ENCODE data around the gene ITGB6. TPM values are rescaled to one million over a fixed set of nuclear protein-coding genes. Genes with fewer than 3 reads are reported as not detected.

The ITGB6 gene
- total and polyA plus RNA-seq, 4 donors: 0.06 to 1.4 (median 0.25) TPM

GRCh38 chr2:160145471-160145870, 54.6 kb downstream of the ITGB6 start:
- WGBS (ENCODE audit: insufficient coverage): 83% methylated on average over 1 of the region's 2 CpGs
- Histone ChIP-seq H3K4me1 (ENCODE audit: control insufficient read depth, insufficient read depth, low read length) (no peaks in the 10 kb centered on the region), H3K9me3 (ENCODE audit: control insufficient read depth, insufficient read depth, low read length) (no peaks in the 10 kb centered on the region), H3K4me3 (ENCODE audit: low read depth, low read length) (no peak overlapping the region), H3K27ac (ENCODE audit: low read depth, low read length) (no peak overlapping the region), H3K36me3 (ENCODE audit: control insufficient read depth, insufficient read depth, low read length) (no peaks in the 10 kb centered on the region), H3K27me3 (ENCODE audit: control insufficient read depth, insufficient read depth, low read length) (no peaks in the 10 kb centered on the region)
- no peak for DNase-seq (ENCODE audit: low read depth in 4 of 6, low spot score in 6 of 6)

GRCh38 chr2:160144280-160144990, 55.6 kb downstream of the ITGB6 start:
- H3K36me3 ChIP-seq (ENCODE audit: control insufficient read depth, insufficient read depth, low read length): no peaks in the 10 kb centered on the region
- 74% methylated on average over 4 of the region's 9 CpGs for WGBS (ENCODE audit: insufficient coverage)
- no peak overlapping the region for H3K4me3 ChIP-seq (ENCODE audit: low read depth, low read length)
- H3K27me3 ChIP-seq (ENCODE audit: control insufficient read depth, insufficient read depth, low read length): no peaks in the 10 kb centered on the region
- no peak overlapping the region for H3K27ac ChIP-seq (ENCODE audit: low read depth, low read length)
- H3K9me3 ChIP-seq (ENCODE audit: control insufficient read depth, insufficient read depth, low read length): no peaks in the 10 kb centered on the region
- DNase-seq (ENCODE audit: low read depth in 4 of 6, low spot score in 6 of 6): no peak
- no peaks in the 10 kb centered on the region for H3K4me1 ChIP-seq (ENCODE audit: control insufficient read depth, insufficient read depth, low read length)

GRCh38 chr2:160142472-160142871, 57.6 kb downstream of the ITGB6 start:
- 86% methylated on average over 4 of the region's 6 CpGs for WGBS (ENCODE audit: insufficient coverage)
- H3K9me3 ChIP-seq (ENCODE audit: control insufficient read depth, insufficient read depth, low read length): no peaks in the 10 kb centered on the region
- no peak overlapping the region for H3K27ac ChIP-seq (ENCODE audit: low read depth, low read length)
- H3K36me3 ChIP-seq (ENCODE audit: control insufficient read depth, insufficient read depth, low read length): no peaks in the 10 kb centered on the region
- DNase-seq (ENCODE audit: low read depth in 4 of 6, low spot score in 6 of 6): no peak
- H3K4me3 ChIP-seq (ENCODE audit: low read depth, low read length): no peak overlapping the region
- H3K27me3 ChIP-seq (ENCODE audit: control insufficient read depth, insufficient read depth, low read length): no peaks in the 10 kb centered on the region
- peaks cover under 1% of the 10 kb centered on the region for H3K4me1 ChIP-seq (ENCODE audit: control insufficient read depth, insufficient read depth, low read length)

- DNase-seq (ENCODE audit: low read depth in 4 of 6, low spot score in 6 of 6): no peak
- H3K36me3 ChIP-seq (ENCODE audit: control insufficient read depth, insufficient read depth, low read length): no peaks in the 10 kb centered on the region
- WGBS (ENCODE audit: insufficient coverage): 92% methylated on average over 3 of the region's 3 CpGs
Observed at GRCh38 chr2:160141912-160142311, 58.2 kb downstream of the ITGB6 start.

GRCh38 chr2:160141419-160141818, 58.7 kb downstream of the ITGB6 start:
- Histone ChIP-seq H3K4me3 (ENCODE audit: low read depth, low read length) (no peak overlapping the region), H3K4me1 (ENCODE audit: control insufficient read depth, insufficient read depth, low read length) (peaks cover 4% of the 10 kb centered on the region), H3K27ac (ENCODE audit: low read depth, low read length) (no peak overlapping the region), H3K9me3 (ENCODE audit: control insufficient read depth, insufficient read depth, low read length) (no peaks in the 10 kb centered on the region), H3K27me3 (ENCODE audit: control insufficient read depth, insufficient read depth, low read length) (no peaks in the 10 kb centered on the region), H3K36me3 (ENCODE audit: control insufficient read depth, insufficient read depth, low read length) (no peaks in the 10 kb centered on the region)
- no CpG with 5 or more reads among the region's 4 CpGs for WGBS (ENCODE audit: insufficient coverage)
- no peak for DNase-seq (ENCODE audit: low read depth in 4 of 6, low spot score in 6 of 6)

More at GRCh38 chr2:160141912-160142311, 58.2 kb downstream of the ITGB6 start:
- no peak overlapping the region for H3K27ac ChIP-seq (ENCODE audit: low read depth, low read length)
- H3K9me3 ChIP-seq (ENCODE audit: control insufficient read depth, insufficient read depth, low read length): no peaks in the 10 kb centered on the region
- H3K4me3 ChIP-seq (ENCODE audit: low read depth, low read length): no peak overlapping the region
- peaks cover 4% of the 10 kb centered on the region for H3K4me1 ChIP-seq (ENCODE audit: control insufficient read depth, insufficient read depth, low read length)
- no peaks in the 10 kb centered on the region for H3K27me3 ChIP-seq (ENCODE audit: control insufficient read depth, insufficient read depth, low read length)

GRCh38 chr2:160140471-160140870, 59.6 kb downstream of the ITGB6 start:
- Histone ChIP-seq H3K4me1 (ENCODE audit: control insufficient read depth, insufficient read depth, low read length) (peaks cover 4% of the 10 kb centered on the region), H3K36me3 (ENCODE audit: control insufficient read depth, insufficient read depth, low read length) (no peaks in the 10 kb centered on the region), H3K27ac (ENCODE audit: low read depth, low read length) (no peak overlapping the region), H3K4me3 (ENCODE audit: low read depth, low read length) (no peak overlapping the region), H3K9me3 (ENCODE audit: control insufficient read depth, insufficient read depth, low read length) (no peaks in the 10 kb centered on the region), H3K27me3 (ENCODE audit: control insufficient read depth, insufficient read depth, low read length) (no peaks in the 10 kb centered on the region)
- WGBS (ENCODE audit: insufficient coverage): no CpG with 5 or more reads among the region's 4 CpGs
- no peak for DNase-seq (ENCODE audit: low read depth in 4 of 6, low spot score in 6 of 6)

GRCh38 chr2:160139991-160140390, 60.1 kb downstream of the ITGB6 start:
- H3K27me3 ChIP-seq (ENCODE audit: control insufficient read depth, insufficient read depth, low read length): no peaks in the 10 kb centered on the region
- peaks cover 4% of the 10 kb centered on the region for H3K4me1 ChIP-seq (ENCODE audit: control insufficient read depth, insufficient read depth, low read length)
- WGBS (ENCODE audit: insufficient coverage): 100% methylated on average over 1 of the region's 1 CpG
- H3K9me3 ChIP-seq (ENCODE audit: control insufficient read depth, insufficient read depth, low read length): no peaks in the 10 kb centered on the region
- H3K36me3 ChIP-seq (ENCODE audit: control insufficient read depth, insufficient read depth, low read length): no peaks in the 10 kb centered on the region
- H3K4me3 ChIP-seq (ENCODE audit: low read depth, low read length): no peak overlapping the region
- DNase-seq (ENCODE audit: low read depth in 4 of 6, low spot score in 6 of 6): no peak
- no peak overlapping the region for H3K27ac ChIP-seq (ENCODE audit: low read depth, low read length)

GRCh38 chr2:160139350-160139749, 60.7 kb downstream of the ITGB6 start:
- no peaks in the 10 kb centered on the region for H3K9me3 ChIP-seq (ENCODE audit: control insufficient read depth, insufficient read depth, low read length)
- H3K4me3 ChIP-seq (ENCODE audit: low read depth, low read length): no peak overlapping the region
- H3K27me3 ChIP-seq (ENCODE audit: control insufficient read depth, insufficient read depth, low read length): no peaks in the 10 kb centered on the region
- H3K4me1 ChIP-seq (ENCODE audit: control insufficient read depth, insufficient read depth, low read length): peaks cover 4% of the 10 kb centered on the region
- no peaks in the 10 kb centered on the region for H3K36me3 ChIP-seq (ENCODE audit: control insufficient read depth, insufficient read depth, low read length)
- no peak for DNase-seq (ENCODE audit: low read depth in 4 of 6, low spot score in 6 of 6)
- no peak overlapping the region for H3K27ac ChIP-seq (ENCODE audit: low read depth, low read length)

GRCh38 chr2:160138406-160138805, 61.7 kb downstream of the ITGB6 start:
- Histone ChIP-seq H3K4me1 (ENCODE audit: control insufficient read depth, insufficient read depth, low read length) (peaks cover 4% of the 10 kb centered on the region), H3K27ac (ENCODE audit: low read depth, low read length) (no peak overlapping the region), H3K27me3 (ENCODE audit: control insufficient read depth, insufficient read depth, low read length) (no peaks in the 10 kb centered on the region), H3K9me3 (ENCODE audit: control insufficient read depth, insufficient read depth, low read length) (no peaks in the 10 kb centered on the region), H3K36me3 (ENCODE audit: control insufficient read depth, insufficient read depth, low read length) (no peaks in the 10 kb centered on the region), H3K4me3 (ENCODE audit: low read depth, low read length) (no peak overlapping the region)
- DNase-seq (ENCODE audit: low read depth in 4 of 6, low spot score in 6 of 6): no peak
- WGBS (ENCODE audit: insufficient coverage): no CpG with 5 or more reads among the region's 1 CpG

- H3K9me3 ChIP-seq (ENCODE audit: control insufficient read depth, insufficient read depth, low read length): no peaks in the 10 kb centered on the region
- no peaks in the 10 kb centered on the region for H3K27me3 ChIP-seq (ENCODE audit: control insufficient read depth, insufficient read depth, low read length)
- DNase-seq (ENCODE audit: low read depth in 4 of 6, low spot score in 6 of 6): peak in 1 of 6 donors; percentile 44
- no peak overlapping the region for H3K27ac ChIP-seq (ENCODE audit: low read depth, low read length)
- no peaks in the 10 kb centered on the region for H3K36me3 ChIP-seq (ENCODE audit: control insufficient read depth, insufficient read depth, low read length)
- no peak overlapping the region for H3K4me3 ChIP-seq (ENCODE audit: low read depth, low read length)
- 65% methylated on average over 8 of the region's 8 CpGs for WGBS (ENCODE audit: insufficient coverage)
- peaks cover 4% of the 10 kb centered on the region for H3K4me1 ChIP-seq (ENCODE audit: control insufficient read depth, insufficient read depth, low read length)
Observed at GRCh38 chr2:160137464-160137863, 62.6 kb downstream of the ITGB6 start.

Data from spinal cord (tissue), 10 donors.